ENCODE measurements around the gene PLXNA1. TPM values are rescaled to one million over a fixed set of nuclear protein-coding genes. Genes with fewer than 3 reads are reported as not detected.

The PLXNA1 gene
- total RNA-seq, 1 donor from 2014 or later: 55.2 TPM

Other genes with a start within 250 kb of the PLXNA1 start
- not detected in 2 replicates for gene PRR23E, start 210.0 kb downstream of the PLXNA1 start, total RNA-seq